Activated CD4-positive, CD25-positive, alpha-beta regulatory T cell treated with anti-CD3 and anti-CD28 coated beads, Interleukin-2, amount 50 U/mL, for 16 hours (primary cell): ENCODE data around the gene IZUMO4.

Experiments used
- DNase-seq: peaks from one replicate; pipeline ENCODE4 v3.0.0-alpha.2; 2020; ENCODE audit warnings: low read depth, low spot score

Gene IZUMO4

GRCh38 chr19:2145831-2146241 is 49.1 kb downstream of the IZUMO4 start:
- DNase-seq: no peak

GRCh38 chr19:2148482-2149135 is 51.9 kb downstream of the IZUMO4 start:
- no peak for DNase-seq
